NCI-H1048 (cell line): Measurements from ENCODE around the gene POP5.
"Not testable (repeated sequence)": the region's sequence is repeated elsewhere in the genome, so short reads cannot be mapped to it uniquely, and the experiment has no call there.

Experiments
- DNase-seq: peaks from one replicate; lab custom pipeline; 2025; lab: John Stamatoyannopoulos, UW

Gene POP5

DNA sequence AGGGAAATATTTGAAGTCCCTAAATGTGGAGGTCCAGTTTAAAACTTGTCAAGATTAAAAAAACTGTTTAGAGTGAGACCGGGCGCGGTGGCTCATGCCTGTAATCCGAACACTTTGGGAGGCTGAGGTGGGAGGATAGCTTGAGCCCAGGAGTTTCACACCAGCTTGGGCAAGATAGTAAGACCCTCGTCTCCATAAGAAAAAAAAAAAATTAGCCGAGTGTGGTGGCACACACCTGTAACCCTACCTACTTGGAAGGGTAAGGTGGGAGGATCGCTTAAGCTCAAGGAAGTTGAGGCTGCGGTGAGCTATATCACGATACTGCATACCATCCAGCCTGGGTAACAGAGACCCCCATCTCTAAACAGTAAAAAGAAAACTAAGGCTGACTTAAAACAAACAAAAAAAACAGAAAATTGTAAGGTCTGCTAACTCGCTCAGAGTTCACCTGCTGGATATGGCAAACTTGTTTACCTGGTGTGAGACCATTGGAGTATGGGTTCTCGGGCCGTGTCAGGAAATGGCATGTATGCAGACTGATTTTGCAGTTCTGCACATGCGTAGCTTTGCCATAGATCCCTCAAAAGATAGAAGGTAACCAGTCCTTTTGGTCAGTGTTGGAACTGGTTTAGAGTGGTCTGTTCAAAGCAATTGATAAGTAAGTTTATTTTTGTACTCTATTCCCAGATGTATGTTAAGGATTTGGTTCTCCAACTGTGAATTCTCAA lies 45.0 kb downstream of the POP5 start:
- no peak for DNase-seq

DNA sequence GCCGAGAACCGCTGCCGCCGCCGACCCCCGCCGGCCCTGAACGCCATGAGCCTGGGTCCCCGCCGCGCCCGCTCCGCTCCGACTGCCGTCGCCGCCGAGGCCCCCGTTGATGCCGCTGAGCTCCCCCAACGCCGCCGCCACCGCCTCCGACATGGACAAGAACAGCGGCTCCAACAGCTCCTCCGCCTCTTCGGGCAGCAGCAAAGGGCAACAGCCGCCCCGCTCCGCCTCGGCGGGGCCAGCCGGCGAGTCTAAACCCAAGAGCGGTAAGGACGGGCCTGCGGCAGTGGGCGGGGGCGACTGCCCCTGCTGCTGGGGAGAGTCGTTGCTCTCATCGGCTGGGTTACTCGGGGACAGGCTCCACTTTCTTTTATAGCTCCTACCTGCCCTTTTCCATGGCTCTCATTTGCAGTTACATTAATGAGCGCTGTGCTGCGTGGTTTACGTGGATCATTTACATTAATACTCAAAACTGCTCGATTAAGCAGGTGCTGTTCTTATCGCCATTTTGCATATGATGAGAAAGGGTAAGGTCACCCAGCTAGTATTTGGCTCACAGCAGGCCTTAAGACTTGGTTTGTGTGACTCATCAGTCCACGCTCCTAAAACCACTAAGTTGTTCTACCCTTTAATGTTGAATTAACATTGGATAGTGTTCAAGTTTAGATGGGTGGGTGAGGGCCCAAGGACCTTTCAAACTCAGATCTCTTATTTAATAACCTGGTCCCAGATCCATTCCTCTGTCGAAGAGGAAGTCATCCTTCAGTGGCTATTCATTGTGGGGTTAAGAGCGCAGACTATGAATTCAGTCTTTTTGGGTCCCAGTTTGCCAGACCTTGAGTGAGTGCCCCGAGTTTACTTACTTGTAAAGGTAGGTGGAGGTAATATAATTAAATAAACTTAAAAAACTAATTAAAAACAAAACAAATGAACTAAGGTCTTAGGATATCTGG lies 46.2 kb downstream of the POP5 start:
- DNase-seq: no peak

DNA sequence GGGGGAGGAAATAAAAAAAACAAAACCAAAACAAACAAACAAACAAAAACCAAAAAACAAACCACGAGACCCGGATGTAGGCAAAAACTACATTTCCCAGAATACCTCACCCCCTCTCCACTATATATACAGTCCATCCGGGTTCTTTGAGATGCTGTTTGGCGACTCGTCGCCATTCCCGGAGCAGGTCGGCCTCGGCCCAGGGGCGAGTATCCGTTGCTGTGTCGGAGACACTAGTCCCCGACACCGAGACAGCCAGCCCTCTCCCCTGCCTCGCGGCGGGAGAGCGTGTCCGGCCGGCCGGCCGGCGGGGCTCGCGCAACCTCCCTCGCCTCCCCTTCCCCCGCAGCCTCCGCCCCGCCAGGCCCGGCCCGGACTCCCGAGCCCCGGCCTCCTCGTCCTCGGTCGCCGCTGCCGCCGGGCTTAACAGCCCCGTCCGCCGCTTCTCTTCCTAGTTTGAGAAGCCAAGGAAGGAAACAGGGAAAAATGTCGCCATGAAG lies 46.9 kb downstream of the POP5 start, which contains the start of gene RNF10:
RNF10 (plus strand) TSS at position 154 of the 500 bp plus-strand sequence. CDS start 456 bp downstream, outside the sequence.
- DNase-seq: peak; percentile 65

DNA sequence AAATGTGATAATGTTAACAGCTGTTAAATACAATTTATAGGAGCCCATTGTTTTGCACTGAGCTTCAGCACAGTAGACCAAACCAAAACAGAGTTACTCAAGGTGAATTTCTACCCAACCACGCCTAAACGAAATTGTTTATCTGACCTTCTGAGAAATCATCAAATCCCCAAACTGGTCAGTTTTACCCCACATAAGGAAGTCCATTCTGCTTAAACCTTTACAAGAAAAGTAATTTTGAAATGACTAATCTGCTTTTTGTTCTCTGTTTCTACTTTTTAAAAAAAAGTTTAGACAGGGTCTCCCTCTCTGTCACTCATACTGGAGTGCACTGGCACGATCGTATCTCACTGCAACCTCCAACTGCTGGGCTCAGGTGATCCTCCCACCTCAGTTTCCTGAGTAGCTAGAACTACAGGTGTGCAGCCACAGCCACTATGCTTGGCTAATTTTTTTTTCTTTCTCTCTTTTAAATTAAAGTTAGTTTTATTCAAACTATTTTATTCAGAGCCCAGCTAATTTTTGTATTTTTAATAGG lies 48.4 kb downstream of the POP5 start:
- DNase-seq: no peak

DNA sequence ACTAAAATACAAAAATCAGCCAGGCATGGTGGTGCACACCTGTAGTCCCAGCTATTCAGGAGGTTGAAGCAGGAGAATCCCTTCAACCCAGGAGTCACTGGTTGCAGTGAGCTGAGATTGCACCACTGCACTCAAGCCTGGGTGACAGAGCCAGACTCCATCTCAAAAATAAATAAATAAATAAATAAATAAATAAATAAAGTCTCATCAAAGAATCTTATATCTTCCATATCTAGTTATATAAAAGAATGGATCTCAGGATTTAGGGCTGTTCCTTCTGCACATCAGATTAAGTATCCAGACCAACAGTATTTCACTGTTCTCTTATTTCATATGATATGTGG lies 50.8 kb downstream of the POP5 start:
- not testable (repeated sequence) for DNase-seq

DNA sequence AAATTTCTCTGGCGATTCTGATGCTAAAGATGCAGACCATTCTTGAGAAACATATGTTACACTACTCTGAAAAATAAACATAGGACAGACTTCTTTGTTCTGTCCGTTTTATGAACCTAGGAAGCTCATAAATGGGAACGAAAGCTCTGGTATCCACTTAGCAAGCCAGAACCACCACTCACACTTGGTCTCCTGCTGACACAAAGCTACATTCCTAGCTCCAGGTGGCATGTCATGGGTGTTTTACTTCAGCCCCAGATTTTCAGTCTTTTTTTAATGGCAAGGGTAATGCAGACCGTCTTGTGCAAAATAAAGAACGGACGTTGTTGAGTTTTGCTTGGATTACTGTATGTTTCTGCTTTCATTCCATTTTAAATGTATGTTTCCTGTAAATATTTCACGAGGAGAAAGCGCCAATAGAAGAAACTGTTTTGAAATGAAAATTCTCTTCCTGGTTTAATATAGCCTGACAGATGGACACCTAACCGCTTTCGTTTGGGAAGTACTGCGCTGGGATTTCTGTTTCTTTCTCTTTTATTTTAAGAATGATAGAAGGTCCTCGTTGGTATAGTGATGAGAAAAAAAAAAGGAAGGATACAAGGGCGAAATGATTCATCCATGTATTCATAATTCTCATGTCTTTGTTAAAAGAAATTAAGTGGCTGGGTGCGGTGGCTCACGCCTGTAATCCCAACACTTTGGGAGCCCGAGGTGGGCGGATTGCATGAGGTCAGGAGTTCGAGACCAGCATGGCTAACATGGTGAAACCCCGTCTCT lies 51.4 kb downstream of the POP5 start:
- DNase-seq: no peak

DNA sequence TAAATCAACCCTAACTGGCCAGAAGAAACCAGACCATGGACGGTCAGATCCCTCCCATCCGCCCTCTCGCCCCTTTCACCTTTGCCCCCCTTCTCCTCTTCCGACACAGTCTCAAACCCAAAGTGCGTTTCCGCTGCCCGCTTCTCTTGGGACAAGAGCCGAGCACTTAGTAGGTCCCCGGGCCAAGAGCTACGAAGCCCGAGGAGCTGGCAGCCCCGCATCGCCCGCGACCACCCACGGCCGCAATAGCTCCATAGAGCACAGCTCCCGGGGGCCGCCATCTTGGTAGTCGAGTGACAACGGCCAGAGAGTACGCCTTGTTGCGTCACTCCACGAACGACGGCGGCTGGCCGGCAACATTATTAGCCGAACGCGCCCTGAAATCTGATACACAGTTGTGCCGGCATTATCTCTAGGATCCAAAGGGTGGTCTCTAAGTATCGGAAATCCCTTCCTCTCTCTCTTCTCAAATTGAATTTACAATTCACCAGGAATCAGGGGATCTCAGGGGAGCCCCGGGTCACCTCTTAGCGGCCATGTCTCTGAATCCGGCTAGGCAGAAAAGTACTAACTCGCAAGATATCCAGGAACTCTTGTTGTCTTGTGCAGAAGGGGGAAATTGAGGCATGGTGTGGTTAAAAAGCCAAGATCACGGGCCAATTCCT lies 52.2 kb downstream of the POP5 start, which contains the start of gene COQ5:
COQ5 (minus strand) TSS at position 298 of the 665 bp plus-strand sequence; CDS start at position 281, 17 bp downstream.
- peak; percentile 57 for DNase-seq
